MM.1S (cell line): Measurements from ENCODE around the gene AGAP1.

Source experiments
- EZH2 ChIP-seq: fragments of 300-600 bp; sonication (generic); optimal IDR thresholded peaks from 2 replicates; pipeline ENCODE3; 2017; ENCODE audit warnings: low read depth, mild to moderate bottlenecking, antibody characterized with exemption, low read length, mixed read lengths
- EZH2phosphoT487 ChIP-seq: fragments of 300-600 bp; sonication (generic); IDR thresholded peaks from 2 replicates; pipeline ENCODE4 v1.6.1; 2018; ENCODE audit warnings: antibody characterized with exemption, low read length

DNA sequence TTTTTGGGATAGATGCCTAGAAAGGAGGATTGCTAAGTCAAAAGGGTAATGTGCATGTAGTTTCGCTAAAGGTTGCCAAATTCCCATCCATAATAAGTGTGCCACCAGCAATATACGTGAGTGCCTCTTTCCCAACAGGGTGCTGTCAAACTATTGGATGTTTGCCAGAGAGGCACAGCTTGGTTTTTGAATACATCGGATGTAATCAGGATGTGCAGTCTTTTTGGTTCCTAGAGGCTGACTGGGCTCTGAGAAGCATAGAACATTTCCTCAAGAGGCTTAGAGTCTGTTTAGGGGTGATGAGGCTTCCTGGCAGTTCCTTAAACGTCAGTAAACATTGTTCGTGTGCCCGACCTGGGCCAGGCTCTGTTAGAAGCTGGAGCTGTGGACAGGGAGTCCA lies 28.0 kb downstream of the AGAP1 start:
- no peak for TF ChIP-seq EZH2
- no peak for TF ChIP-seq EZH2phosphoT487
